PFSK-1 (cell line): Measurements from ENCODE around the gene CNTNAP5.

Source experiments
- POLR2AphosphoS5 ChIP-seq: IDR thresholded peaks from 2 replicates; pipeline ENCODE4 v1.6.1; 2012; ENCODE audit warnings: low read depth, mild to moderate bottlenecking, control low read depth, low read length, moderate library complexity
- SIN3A ChIP-seq: IDR thresholded peaks from 2 replicates; pipeline ENCODE4 v1.6.1; 2012; ENCODE audit warnings: mild to moderate bottlenecking, low read length, moderate library complexity, borderline replicate concordance; ENCODE audit not compliant: insufficient read depth
- TAF1 ChIP-seq: IDR thresholded peaks from 2 replicates; pipeline ENCODE4 v1.6.1; 2012; ENCODE audit warnings: low read length, control low read depth, borderline replicate concordance; ENCODE audit not compliant: insufficient read depth

- TF ChIP-seq POLR2AphosphoS5 (no peak), TAF1 (no peak), SIN3A (no peak)
Observed at GRCh38 chr2:124347209-124347608, 322.1 kb downstream of the CNTNAP5 start.
